GM21381 (cell line): ENCODE results near the gene TPTE2.
"Not testable (repeated sequence)": the region's sequence is repeated elsewhere in the genome, so short reads cannot be mapped to it uniquely, and the experiment has no call there.

ENCODE experiments used
- ATAC-seq: cut with Tn5 transposase; IDR thresholded peaks from one replicate; pipeline ENCODE4 v1.9.1; 2021; ENCODE audit warnings: mild to moderate bottlenecking, moderate library complexity; ENCODE audit not compliant: unreplicated experiment

The TPTE2 gene

GRCh38 chr13:19561127-19561582, at the start of gene TPTE2:
TSS of gene TPTE2 (minus strand) at chr13:19561532. CDS start at chr13:19503234, 58,298 bp downstream.
- not testable (repeated sequence) for ATAC-seq

GRCh38 chr13:19607523-19608078, 46.3 kb upstream of the TPTE2 start:
- ATAC-seq, result no peak

- ATAC-seq, result no peak
These were observed 45.4 kb upstream of the TPTE2 start for GRCh38 chr13:19606737-19607136.

- no peak for ATAC-seq
These were observed 44.8 kb upstream of the TPTE2 start for GRCh38 chr13:19606152-19606551.

GRCh38 chr13:19605161-19605955, 44.0 kb upstream of the TPTE2 start:
- ATAC-seq, result no peak

- no peak for ATAC-seq
These were observed 43.0 kb upstream of the TPTE2 start for GRCh38 chr13:19604306-19604705.

GRCh38 chr13:19601749-19602725, 40.7 kb upstream of the TPTE2 start:
- peak; percentile 81 for ATAC-seq

GRCh38 chr13:19597523-19597922, 36.2 kb upstream of the TPTE2 start:
- ATAC-seq, result no peak

GRCh38 chr13:19596960-19597361, 35.6 kb upstream of the TPTE2 start:
- no peak for ATAC-seq

- no peak for ATAC-seq
These were observed 34.8 kb upstream of the TPTE2 start for GRCh38 chr13:19596086-19596485.

- no peak for ATAC-seq
These were observed 31.4 kb upstream of the TPTE2 start for GRCh38 chr13:19592657-19593180.

- ATAC-seq, result no peak
These were observed 30.5 kb upstream of the TPTE2 start for GRCh38 chr13:19591864-19592263.

GRCh38 chr13:19590423-19590822, 29.1 kb upstream of the TPTE2 start:
- ATAC-seq, result no peak

- no peak for ATAC-seq
These were observed 28.0 kb upstream of the TPTE2 start for GRCh38 chr13:19589312-19589711.

GRCh38 chr13:19587635-19588300, 26.4 kb upstream of the TPTE2 start:
- peak; percentile 65 for ATAC-seq

- peak; percentile 64 for ATAC-seq
These were observed 25.7 kb upstream of the TPTE2 start for GRCh38 chr13:19586904-19587634.

GRCh38 chr13:19581675-19582074, 20.3 kb upstream of the TPTE2 start:
- ATAC-seq, result no peak

GRCh38 chr13:19575230-19575629, 13.9 kb upstream of the TPTE2 start:
- ATAC-seq, result no peak

GRCh38 chr13:19573120-19573716, 11.9 kb upstream of the TPTE2 start:
- ATAC-seq, result peak; percentile 47
